Stimulated activated CD4-positive, alpha-beta T cell treated with anti-CD3 and anti-CD28 coated beads, Interleukin-12 subunit alpha, Interleukin-12 subunit beta, amount 100 ng/mL, for 48 hours (primary cell): ENCODE data around the gene XPO4.
"Not testable (repeated sequence)": the region's sequence is repeated elsewhere in the genome, so short reads cannot be mapped to it uniquely, and the experiment has no call there.

ENCODE experiments used
- DNase-seq, 3 donors: peaks; one replicate each; pipeline ENCODE4 v3.0.0-alpha.2; 2020; ENCODE audit warnings: low read depth in 2 of 3, low spot score in 1 of 3

Gene XPO4

DNA sequence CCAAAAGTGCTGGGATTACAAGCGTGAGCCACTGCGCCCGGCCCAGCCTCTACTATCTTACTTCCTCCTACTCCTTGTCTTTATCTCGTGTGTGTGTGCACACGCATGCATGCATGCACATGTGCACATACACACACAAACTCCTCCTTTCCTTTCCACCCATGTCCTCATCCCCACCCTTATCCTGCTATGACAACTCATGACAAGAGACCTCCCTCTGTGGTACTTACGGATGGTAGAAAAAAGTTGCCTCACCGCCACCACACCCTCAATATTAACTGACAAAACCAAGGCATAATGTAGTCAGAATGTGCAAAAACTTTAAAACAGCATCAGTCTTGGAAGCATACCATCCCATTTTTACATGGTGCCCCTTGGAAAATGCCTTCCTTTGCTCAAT lies 112.9 kb downstream of the XPO4 start:
- DNase-seq, result no peak

GRCh38 chr13:20788312-20788711 lies 114.2 kb downstream of the XPO4 start:
- DNase-seq, result no peak

DNA sequence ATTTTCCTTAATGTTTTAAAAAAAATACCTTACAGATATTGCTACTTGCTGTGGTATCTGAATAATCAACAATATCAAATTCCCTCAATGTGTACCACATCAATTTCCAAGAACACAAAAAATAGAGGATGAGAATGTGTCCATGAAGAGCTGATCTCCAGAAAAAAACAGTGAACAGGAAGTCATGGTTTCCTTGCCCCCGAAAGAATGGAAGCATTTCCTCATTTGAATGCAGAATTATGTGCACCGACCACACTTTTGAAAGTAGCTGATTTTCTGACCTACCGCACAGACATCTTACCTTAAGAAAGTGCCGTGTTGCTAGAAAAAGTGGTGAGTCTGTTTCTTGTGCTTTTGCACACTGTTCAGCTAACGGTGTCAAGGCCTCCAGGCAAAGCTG lies 115.4 kb downstream of the XPO4 start:
- no peak for DNase-seq

DNA sequence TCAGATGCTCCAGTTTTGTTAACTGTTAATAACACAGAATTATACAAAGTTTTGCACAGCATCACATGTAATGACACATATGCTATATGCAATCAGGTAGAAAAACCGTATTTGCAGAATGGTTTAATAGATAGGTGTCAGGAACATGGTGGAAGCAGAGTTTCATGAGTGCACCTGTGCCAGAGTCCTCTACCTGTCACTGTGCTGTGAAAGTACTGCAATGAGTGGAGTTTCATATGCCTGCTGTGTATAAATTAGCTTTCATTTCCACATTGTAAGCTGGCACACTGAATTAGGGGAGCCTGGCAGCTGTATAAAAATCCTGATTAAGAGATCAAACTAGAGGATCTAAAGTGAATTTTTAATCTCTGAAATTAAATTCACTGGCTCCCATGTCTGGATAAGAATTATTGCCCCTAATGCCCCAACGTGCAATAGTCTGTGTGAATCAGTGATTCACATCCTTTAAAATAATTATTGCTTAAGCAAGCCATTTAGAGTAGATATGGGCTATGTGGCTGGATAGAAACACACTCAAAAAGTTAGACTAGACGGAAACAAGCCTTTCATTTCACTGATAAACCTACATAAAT lies 120.3 kb downstream of the XPO4 start:
- no peak for DNase-seq

- DNase-seq, result no peak
Observed at GRCh38 chr13:20780317-20780716, 122.2 kb downstream of the XPO4 start.

- no peak for DNase-seq
Observed at GRCh38 chr13:20779405-20779804, 123.1 kb downstream of the XPO4 start.

- no peak for DNase-seq
Observed at GRCh38 chr13:20778311-20778710, 124.2 kb downstream of the XPO4 start.

DNA sequence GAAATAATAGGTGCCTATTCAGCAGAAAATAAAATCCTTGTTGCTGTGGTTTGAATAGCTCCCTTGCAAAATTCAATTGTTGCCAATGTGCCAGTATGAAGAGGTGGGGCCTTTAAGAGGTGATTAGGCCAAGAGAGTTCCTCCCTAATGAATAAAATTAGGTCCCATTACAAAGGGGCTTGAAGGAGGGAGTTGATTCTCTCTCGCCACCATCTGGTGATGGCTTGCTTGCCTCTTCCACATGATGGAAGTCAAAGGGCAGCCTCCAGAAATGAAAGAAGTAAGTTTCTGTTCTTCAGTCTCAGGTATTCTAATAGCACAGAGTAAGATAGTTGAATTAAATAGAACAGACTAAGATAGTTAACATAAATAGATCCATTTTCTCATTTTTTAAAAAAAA lies 125.8 kb downstream of the XPO4 start:
- no peak for DNase-seq

- no peak for DNase-seq
Observed at GRCh38 chr13:20775961-20776360, 126.6 kb downstream of the XPO4 start.

DNA sequence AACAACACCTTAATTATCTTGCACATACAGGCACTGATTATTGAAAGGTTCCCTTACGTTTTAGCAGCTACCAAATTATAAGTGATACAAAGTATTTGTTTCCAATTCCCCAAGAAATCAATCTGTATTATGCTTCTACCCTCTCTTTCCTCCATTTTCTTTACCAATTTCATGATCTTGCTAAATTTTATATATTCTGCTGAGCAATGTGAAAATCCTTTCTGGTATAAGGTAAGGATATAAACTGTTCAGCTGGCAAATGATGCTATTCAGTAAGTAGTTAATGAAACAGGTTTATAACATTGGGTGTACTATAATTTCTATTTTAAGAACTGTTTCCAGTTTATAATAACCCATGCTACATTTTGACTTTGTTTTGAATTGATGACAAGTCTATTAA lies 127.8 kb downstream of the XPO4 start:
- DNase-seq, result no peak

DNA sequence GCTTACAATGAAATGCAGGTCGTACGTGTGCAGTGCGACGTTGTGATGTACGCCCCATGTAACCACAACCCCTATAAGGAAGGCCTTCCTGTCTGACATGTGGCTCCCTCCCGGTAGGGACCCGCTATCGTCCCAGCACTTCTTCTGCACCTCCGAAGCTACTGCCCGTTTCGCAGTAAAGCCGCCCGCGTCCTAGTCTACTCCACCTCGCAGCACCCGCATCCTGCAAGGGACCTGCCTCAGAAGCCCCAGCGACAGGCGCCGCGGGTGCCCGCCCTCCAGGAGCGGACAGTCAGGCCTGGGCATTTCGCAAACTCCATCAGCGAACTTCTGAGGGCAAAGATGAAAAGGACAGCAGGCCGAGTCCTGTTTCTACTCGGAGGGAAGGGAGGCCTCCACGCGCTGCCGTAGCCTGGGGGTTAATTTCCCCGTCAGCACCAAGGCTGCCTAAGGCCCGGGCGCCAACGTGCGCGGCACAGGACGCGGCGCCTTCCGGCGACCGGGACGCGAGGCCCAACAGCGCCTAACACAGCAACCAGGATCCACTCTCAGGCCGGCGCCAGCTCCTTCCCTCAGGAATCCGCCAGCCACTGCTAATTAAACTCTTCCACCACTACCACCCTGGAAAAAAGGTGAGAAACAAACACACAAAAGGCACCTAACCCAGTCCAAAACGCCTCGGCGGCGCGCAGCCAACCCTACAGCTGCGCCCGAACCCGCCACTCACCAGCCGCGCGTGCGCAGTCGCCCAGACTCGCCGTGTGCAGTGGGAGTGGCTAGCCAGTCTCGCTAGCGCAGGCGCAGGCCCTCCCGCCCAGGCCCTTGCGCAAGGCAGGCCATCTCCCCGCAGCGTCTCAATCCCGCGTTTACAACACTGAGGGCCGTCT lies 129.1 kb downstream of the XPO4 start, which contains the start of gene EEF1AKMT1:
Gene EEF1AKMT1, minus strand, starts transcription at position 768 of the 887 bp plus-strand sequence. CDS start 16,363 bp downstream, outside the sequence.
- DNase-seq, result peak; percentile 91 to 93 (median 91)

GRCh38 chr13:20772401-20773131 lies 130.0 kb downstream of the XPO4 start:
- DNase-seq, result peak in 1 of 3 donors; percentile 5

GRCh38 chr13:20769834-20770233 lies 132.7 kb downstream of the XPO4 start:
- DNase-seq, result no peak

GRCh38 chr13:20769091-20769490 lies 133.5 kb downstream of the XPO4 start:
- no peak for DNase-seq

DNA sequence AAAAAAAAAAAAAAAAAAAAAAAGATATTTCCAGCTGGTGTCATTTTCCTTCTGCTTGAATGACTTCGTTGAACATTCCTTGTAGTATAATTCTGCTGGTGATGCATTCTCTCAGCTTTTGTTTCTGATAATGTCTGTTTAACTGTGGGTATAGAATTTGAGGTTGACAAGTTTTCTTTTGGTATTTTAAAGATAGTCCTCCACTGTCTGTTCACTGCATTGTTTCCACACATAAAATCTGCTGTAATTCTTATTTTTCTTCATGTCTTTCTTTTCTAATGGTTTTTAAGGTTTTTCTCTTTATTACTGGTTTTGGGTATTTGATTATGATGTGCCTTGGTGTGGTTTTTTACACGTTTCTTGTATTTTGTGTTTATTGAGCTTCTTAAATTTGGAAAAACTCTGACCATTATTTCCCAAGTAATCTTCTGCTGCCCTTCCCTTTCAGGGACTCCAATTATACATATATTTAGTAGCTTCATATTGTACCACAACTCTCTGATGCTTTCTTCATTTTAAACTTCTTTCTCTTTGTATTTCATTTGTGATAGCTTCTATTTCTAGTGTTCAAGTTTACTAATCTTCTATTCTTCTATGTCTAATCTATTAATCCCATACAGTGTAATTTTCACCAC lies 135.1 kb downstream of the XPO4 start:
- no peak for DNase-seq

DNA sequence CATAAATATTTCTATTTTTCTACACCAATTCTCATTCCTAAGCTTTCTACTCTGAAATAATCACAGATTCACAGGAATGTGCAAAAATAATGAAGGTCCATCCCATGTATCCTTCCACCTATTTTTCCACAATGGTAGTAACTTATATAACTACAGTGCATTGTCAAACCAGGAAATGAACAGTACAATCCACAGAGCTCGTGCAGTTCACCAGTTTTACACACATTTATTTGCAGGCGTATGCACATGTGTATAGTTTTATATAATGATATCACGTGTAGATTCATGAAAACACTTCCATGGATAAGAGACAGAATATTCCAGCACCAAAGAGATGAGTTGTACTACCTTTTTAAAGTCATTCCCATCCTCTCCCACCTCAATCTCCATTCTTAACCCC lies 141.7 kb downstream of the XPO4 start:
- no peak for DNase-seq

DNA sequence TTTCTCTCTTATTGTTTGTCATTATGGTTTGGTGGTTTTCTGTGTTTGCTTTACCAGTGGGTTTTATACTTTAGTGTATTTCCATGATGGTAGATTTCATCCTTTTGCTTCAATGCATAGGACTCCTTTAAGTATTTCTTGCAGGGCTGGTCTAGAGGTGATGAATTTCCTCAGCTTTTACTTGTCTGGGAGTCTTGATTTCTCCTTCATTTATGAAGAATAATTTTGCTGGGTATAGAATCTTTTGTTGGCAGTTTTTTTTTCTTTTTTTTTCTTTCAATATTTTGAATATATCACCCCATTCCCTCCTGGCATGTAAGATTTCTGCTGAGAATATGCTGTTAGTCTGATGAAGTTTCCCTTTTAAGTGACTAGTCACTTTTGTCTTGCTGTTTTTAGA lies 148.5 kb downstream of the XPO4 start:
- no peak for DNase-seq

DNA sequence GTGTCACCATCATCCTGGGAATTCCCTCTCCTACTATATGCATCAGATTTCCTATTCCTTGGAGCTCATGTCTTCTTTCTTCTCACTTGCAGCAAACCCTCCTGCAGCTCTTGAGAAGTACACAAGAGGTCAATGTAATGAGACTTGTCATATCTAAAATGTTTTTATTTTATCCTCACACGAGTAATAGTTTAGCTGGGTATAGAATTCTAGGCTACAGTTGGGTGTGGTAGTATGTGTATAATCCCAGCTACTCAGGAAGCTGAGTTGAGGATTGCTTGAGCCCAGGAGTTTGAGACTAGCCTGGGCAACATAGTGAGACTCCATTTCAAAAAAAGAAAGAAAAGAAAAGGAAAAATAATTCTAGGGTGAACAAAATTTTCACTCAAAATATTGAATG lies 153.2 kb downstream of the XPO4 start:
- DNase-seq, result no peak

DNA sequence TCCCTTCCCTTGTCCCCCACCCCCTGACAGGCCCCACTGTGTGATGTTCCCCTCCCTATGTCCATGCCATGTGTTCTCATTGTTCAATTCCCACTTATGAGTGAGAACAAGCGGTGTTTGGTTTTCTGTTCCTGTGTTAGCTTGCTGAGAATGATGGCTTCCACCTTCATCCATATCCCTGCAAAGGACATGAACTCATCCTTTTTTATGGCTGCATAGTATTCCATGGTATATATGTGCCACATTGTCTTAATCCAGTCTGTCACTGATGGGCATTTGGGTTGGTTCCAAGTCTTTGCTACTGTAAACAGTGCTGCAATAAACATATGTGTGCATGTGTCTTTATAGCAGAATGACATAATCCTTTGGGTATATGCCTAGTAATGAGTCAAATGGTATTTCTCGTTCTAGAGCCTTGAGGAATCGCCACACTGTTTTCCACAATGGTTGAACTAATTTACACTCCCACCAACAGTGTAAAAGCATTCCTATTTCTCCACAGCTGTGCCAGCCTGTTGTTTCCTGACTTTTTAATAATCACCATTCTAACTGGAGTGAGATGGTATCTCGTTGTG lies 158.6 kb downstream of the XPO4 start:
- DNase-seq, result not testable (repeated sequence)

- DNase-seq, result no peak
Observed at GRCh38 chr13:20740021-20740420, 162.5 kb downstream of the XPO4 start.

- no peak for DNase-seq
Observed at GRCh38 chr13:20738616-20739015, 163.9 kb downstream of the XPO4 start.
